HL-60 (cell line): ENCODE data around the gene TYROBP.

ENCODE experiments used
- DNase-seq, 2 experiments: peaks; one replicate each; pipeline ENCODE4 v3.0.0-alpha.2; 2010 to 2020; ENCODE audit warnings: low read depth in 1 of 2, low spot score in 1 of 2
- H3K27ac ChIP-seq: fragments of 250-450 bp; sonication (Bioruptor Pico); replicated peaks from 2 replicates; pipeline ENCODE4 v1.5.1; 2020; ENCODE audit warnings: mild to moderate bottlenecking, moderate library complexity
- H3K27me3 ChIP-seq: fragments of 250-450 bp; sonication (Bioruptor Pico); 2 replicates; pipeline ENCODE4 v1.5.1; 2021; ENCODE audit warnings: mild to moderate bottlenecking, moderate library complexity; ENCODE audit not compliant: insufficient read depth, poor library complexity, severe bottlenecking
- H3K4me3 ChIP-seq: replicated peaks from 2 replicates; pipeline ENCODE4 v1.5.1; 2011; ENCODE audit warnings: mild to moderate bottlenecking, control low read depth, low read length; ENCODE audit not compliant: insufficient read depth
- CTCF ChIP-seq: IDR thresholded peaks from one replicate; pipeline ENCODE4 v1.5.1; 2011; ENCODE audit warnings: low read length, control low read depth, inconsistent platforms; ENCODE audit not compliant: insufficient read depth
- GABPA ChIP-seq: IDR thresholded peaks from 2 replicates; pipeline ENCODE4 v1.6.1; 2012; ENCODE audit warnings: low read depth
- POLR2AphosphoS5 ChIP-seq: IDR thresholded peaks from 2 replicates; pipeline ENCODE4 v1.6.1; 2012; ENCODE audit warnings: low read depth
- REST ChIP-seq: IDR thresholded peaks from 2 replicates; pipeline ENCODE4 v1.6.1; 2012; ENCODE audit warnings: low read depth; ENCODE audit not compliant: insufficient replicate concordance
- SPI1 ChIP-seq: IDR thresholded peaks from 2 replicates; pipeline ENCODE4 v1.6.1; 2012; ENCODE audit warnings: low read depth, mild to moderate bottlenecking, borderline replicate concordance

The TYROBP gene

GRCh38 chr19:35904311-35905068, 3.6 kb downstream of the TYROBP start:
- no peak overlapping the region for H3K4me3 ChIP-seq
- DNase-seq, result peak in 1 of 2 experiments; percentile 74
- H3K27ac ChIP-seq, result peak overlapping the region; percentile 94

GRCh38 chr19:35903550-35904179, 4.4 kb downstream of the TYROBP start:
- H3K4me3 ChIP-seq, result peak overlapping the region; percentile 91
- peak; percentile 95 to 99 for DNase-seq
- H3K27ac ChIP-seq, result peak overlapping the region; percentile 94
- H3K27me3 ChIP-seq, result no peaks in the 10 kb centered on the region
- no peak for TF ChIP-seq CTCF
- peak; percentile 97 for TF ChIP-seq SPI1
- peak; percentile 88 for TF ChIP-seq POLR2AphosphoS5
- TF ChIP-seq GABPA, result peak; percentile 82
- no peak for TF ChIP-seq REST

More at GRCh38 chr19:35904311-35905068, 3.6 kb downstream of the TYROBP start:
- no peak for TF ChIP-seq REST
- TF ChIP-seq GABPA, result no peak
- peak; percentile 11; the same call in 1 of the 2 replicates for TF ChIP-seq POLR2AphosphoS5
- TF ChIP-seq CTCF, result no peak
- H3K27me3 ChIP-seq, result no peaks in the 10 kb centered on the region

- Histone ChIP-seq H3K27me3 (no peaks in the 10 kb centered on the region), H3K27ac (peak overlapping the region; percentile 94), H3K4me3 (peak overlapping the region; percentile 91)
- TF ChIP-seq GABPA (no peak), POLR2AphosphoS5 (no peak), SPI1 (no peak), REST (no peak), CTCF (no peak)
- no peak for DNase-seq
These were observed 5.1 kb downstream of the TYROBP start for GRCh38 chr19:35902870-35903475.
